ENCODE measurements around the gene TPRX2.
"Not testable (repeated sequence)": the region's sequence is repeated elsewhere in the genome, so short reads cannot be mapped to it uniquely, and the experiment has no call there.

GRCh38 chr19:47818221-47818620 is 40.8 kb upstream of the TPRX2 start:
- not testable (repeated sequence) for TF ChIP-seq POLR2A, CTCF (IDR thresholded peaks at IDR 0.05)
